ENCODE results near the gene FOXO3.
"Not testable (repeated sequence)": the region's sequence is repeated elsewhere in the genome, so short reads cannot be mapped to it uniquely, and the experiment has no call there.

Gene FOXO3

DNA sequence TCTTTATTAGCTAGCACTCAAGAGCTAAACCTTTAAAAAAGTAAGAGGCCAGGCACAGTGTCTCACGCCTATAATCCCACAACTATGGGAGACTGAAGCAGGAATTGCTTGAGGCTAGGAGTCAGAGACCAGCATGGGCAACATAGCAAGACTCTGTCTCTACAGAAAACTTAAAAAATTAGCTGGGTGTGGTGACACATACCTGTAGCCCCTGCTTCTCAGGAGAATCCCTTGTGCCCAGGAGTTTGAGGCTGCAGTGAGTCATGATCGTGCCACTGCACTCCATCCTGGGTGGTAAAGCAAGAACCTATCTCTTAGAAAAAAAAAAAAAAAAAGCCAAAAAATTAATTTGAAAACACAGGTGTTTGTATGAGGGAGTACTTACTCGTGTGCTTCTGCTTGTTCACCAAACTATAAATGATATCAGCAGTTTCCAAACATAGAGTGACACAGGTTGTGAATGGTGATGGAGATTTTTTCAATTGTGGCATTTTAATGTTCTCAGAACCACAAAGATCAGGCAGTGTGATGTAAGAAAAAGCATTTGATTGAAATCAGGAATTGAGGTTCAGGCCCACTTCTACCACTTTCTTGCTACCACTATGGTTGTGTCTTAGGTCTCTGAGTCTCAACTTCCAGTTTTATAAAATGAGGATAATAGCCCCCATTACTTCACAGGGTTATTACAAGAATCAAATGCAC, 104.9 kb downstream of the FOXO3 start:
- DNase-seq: no peak

DNA sequence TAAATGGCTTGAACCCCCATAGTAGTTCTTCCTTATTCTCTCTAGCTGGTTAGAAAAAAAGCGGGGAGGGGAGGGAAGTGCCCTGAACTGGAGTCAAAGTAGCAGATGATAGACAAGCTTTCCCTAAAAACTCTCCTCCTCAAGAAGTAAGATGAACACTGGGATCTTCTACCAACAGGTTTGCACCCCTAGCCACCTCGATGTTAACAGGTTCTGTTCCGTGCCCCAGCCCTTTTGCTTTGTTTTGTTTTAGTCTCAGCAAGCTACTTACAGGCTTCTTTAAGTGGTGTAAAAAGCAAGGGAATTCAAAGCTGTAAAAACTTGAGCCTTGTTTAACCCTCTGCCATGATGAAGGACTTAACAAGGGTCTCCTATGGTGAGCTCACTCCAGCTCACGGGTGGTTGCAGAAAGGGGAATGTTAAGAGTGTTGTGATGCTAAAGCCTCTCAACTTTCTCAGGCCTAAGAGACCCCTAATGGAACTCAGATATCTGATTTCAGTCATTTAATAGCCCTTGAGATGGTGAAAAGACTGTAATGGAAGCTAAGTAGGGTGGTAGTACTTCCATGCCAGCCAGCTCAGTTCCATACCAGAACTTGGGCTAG, 106.0 kb downstream of the FOXO3 start:
- peak; percentile 46 for DNase-seq

DNA sequence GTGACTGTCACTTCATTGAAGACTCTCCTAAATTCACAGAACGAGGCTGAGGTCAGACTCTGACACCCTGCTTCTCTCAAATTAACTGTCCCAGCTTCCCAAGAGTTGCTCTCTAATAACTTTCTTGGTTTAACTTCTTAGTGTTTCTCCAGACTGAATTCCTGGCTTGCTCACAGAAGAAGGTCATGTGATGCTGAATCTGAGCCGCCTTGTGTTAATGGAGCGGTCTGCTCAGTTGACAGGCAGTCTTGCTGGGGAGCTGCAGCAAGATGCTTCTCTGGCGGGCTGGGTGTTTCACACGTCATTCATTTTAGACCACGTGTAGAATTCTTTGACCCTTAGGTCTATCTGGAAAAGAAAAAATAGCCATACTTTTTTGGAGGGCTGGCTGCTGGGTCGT, 107.3 kb downstream of the FOXO3 start:
- no peak for DNase-seq

DNA sequence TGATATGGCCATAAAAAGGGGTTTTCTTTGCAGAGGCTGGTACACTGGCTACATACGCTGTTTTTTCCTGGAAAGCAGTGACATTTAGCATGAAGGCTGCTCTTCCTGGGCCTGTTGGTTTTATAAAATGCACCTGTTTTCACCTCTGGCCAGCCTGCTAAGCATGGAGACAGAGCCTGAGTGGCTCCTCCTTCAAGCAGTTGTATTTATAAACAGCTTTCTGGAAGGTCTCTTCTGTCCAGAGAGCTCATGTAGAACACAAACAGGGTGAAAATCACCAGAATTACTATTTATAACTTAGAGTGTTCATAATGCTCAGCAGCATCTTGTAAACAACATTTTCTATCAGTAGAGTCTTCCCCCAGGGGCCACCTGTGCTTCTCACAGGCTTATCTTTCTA, 109.0 kb downstream of the FOXO3 start:
- DNase-seq: no peak

DNA sequence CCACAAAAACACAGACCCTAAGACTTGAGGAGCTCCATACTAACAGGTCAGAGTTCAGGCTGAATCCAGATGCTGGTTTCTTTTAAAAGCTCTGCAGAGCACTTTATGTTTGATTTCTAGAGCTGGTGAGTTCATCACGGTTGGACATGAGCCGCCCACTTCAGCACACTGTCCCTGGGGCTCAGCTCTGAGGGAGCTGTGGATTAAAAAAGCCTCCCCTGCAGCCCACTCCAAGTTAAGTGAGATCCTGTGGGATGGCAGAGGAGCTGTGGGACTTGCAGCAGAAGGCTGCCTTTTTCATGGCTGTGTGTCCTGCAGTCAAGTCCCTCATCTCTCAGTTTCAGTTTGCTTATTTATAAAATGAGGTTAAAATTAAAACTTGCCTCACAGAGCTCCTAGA, 110.5 kb downstream of the FOXO3 start:
- no peak for DNase-seq

DNA sequence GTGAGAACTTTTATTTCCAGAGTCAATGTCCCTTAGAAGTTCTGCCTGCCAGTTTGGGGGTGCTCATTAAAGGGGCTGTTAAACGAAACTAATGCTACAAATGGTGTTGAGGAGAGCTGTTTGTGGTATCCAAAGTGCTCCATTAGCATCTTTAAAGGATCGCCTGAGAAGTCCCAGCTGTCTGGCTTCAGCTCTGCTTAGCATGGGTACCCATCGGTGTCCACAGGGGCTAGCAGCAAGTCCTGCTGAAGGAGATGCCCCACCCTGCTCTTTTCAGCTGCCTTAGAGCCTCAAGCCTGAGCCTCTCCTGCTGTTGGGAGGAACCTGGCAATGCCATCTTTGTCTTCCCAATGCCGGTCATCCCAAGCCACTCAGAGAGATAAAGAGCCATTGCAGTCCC, 111.1 kb downstream of the FOXO3 start:
- DNase-seq: no peak

DNA sequence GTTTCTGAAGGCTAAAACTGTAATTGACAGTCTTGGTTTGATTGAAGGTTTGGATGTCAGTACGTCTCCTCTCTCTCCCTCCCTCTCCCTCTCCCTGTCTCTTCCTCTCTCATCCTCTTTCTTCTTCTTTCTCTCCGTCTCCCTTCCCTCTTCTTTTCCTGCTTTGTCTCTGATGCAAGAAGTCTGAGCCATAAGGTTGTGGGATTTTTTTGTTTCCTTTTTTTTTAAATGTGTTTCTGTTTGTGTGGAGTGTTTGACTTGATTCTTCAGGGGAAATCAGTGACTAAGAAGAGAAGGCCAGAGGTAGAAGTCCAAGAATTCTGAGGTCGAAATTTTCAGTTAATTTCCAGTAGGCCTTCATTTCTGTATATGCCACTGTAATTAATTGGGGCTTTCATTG, 111.9 kb downstream of the FOXO3 start:
- DNase-seq: no peak

DNA sequence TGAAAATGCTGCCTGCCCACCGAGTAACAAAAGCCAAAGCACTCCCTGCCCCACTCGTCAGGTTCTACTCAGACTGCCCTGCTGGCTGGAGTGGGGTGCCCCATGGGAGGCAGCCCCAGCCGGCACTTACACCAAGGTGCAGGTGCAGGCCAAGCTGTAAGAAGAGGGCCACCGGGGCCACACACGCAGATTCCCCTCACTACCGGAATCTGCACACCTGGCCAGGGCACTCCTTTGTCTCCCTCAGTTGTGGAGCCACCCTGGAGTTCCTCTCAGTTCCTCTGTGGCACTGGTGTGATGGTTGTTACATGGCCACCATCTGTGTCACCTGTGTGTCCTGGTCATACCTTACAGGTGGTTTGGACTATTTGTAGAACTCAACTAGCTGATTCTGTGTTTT, 112.4 kb downstream of the FOXO3 start:
- DNase-seq: no peak

DNA sequence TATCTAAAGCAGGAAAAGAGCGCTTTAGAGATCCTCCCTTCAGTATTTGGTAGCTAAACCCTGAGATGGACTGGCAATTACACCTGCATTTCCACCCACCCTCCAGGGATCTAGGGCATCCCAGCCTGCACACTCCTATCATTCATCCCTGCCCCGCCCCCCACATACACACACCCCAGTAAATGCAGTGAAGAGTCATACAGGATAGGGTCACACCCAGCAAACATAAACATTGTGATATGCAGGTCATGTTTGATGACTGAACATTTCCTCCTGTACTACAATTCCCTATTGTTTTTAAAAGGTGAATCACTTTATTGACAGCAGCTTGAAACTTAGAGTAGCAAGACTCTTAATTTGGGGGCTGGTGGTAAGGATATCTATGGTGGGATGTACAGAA, 112.9 kb downstream of the FOXO3 start:
- no peak for DNase-seq

DNA sequence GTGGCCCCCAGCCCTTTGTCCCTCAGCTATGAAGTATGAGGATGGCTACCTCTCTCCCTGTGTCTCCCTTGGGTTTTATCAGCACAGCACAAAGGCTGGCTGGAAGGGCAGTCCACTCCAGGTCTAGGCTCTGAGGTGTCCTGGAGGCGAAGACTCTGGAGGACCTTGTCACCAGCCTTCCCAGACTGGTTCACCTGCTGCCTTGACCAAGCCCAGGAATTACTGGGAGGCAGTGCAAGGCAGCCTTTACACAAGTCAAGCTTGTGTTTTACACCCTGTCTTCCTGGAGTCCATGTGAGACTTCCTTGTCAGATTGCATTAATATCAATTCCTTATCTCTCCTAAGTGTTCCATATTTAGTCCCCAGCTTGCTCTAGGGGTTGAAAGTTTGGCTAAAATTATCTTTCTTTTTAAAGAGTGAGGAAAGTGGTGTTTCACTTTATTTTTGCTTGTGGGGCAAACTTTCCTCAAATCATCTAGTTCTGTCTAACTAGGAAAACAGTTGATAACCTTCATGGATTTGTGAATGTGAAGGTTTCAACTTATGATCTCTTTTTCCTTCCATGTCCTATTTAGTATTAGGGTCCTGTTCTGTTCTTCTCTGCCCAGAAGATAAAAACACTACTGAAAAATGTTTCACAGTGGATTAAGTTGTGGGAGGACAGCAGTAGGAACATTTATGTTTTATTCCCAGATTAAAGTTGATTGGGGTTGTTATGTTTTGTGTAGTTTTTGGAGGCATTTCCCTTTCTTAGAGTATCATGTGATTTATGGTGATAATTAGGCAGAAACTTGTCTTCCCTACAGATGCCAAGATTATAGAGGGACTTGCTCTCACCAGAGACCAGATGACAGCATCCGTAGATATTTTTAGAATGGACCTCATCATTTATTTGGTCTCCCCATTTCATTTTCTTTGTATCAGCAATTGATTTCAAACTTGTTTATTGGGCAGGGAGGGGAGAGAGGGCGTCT, 114.8 kb downstream of the FOXO3 start:
- no peak for DNase-seq

DNA sequence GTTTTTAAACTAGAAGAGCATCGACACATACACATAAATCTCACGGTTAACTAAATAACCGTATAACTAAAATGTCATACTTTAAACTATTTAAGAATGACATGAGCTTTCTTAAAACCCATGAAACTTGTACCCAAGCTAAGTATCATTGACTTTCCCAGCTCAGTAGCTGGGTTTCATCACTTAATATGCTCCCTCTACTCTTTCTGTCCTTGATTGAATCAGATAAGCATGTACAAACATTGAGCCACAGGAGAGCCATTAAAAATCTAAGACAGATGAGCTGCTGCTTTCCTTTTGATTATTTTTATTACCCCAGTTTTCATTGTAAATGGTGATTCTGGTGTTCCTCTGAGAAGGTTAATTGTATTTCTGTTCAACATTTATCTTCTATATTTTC, 115.8 kb downstream of the FOXO3 start:
- DNase-seq: no peak

DNA sequence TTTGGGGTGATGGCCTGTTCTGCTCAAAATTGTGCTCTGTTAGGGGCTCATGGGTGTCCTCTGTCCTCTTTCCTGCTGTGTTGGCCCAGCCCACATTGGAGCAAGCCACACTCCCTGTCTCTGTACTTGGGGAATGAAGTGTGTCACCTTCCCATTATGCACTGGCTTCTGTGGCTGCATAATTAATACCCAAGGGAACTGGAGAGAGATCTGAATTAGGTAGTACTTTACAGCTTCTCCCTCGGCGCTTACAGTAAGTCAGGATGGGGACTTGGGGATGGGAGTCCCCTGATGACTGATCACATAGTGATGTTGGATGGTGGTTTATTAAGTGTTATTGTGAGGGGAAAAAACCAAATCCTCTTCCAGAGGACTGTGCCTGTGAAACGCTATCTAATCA, 116.6 kb downstream of the FOXO3 start:
- DNase-seq: peak; percentile 64

DNA sequence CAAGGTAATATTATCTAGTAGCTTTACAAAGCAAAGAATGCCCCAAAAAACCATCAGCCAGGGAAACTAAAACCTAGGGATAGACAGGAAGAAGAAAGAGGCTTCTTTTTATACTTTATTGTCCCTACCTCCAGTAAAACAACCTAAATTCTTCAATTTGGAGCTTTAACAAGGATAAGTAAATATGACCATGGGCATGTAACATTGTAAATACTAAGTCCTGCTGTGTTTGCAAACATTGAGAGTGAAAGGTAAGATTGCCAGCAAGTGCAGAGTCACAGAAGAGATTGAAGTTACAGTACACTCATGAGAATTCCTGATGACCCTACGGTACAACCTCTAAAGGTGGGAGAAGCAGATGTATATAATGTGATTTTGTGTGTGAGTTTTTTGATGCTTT, 117.2 kb downstream of the FOXO3 start:
- DNase-seq: no peak

DNA sequence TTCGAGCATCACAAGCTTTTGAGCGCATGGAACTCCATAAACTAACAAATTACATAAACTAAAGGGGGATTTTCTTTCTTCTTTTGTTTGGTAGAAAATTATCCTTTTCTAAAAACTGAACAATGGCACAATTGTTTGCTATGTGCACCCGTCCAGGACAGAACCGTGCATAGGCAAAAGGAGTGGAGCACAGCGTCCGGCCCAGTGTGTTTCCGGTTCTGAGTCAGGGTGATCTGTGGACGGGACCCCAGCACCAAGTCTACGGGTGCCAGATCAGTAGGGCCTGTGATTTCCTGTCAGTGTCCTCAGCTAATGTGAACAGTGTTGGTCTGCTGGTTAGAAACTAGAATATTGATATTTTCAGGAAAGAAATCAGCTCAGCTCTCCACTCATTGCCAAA, 119.6 kb downstream of the FOXO3 start:
- DNase-seq: not testable (repeated sequence)

DNA sequence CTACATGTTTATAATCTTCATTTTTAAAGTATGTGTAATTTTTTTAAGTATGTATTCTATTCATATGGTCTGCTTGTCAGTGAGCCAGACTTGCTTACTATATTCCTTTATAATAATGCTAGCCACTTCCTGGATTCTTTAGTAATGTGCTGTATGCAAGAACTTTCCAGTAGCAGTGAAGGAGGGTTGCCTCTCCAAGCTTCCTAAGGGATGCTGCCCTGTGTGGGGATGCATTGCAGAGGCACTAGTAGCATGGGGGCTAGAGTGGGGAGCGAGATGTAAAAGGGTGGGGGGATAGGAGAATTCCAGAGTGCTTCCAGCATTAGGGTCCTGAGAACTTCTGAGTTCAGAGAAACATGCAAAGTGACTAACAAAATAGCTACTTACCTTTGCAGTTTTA, 121.0 kb downstream of the FOXO3 start:
- not testable (repeated sequence) for DNase-seq

DNA sequence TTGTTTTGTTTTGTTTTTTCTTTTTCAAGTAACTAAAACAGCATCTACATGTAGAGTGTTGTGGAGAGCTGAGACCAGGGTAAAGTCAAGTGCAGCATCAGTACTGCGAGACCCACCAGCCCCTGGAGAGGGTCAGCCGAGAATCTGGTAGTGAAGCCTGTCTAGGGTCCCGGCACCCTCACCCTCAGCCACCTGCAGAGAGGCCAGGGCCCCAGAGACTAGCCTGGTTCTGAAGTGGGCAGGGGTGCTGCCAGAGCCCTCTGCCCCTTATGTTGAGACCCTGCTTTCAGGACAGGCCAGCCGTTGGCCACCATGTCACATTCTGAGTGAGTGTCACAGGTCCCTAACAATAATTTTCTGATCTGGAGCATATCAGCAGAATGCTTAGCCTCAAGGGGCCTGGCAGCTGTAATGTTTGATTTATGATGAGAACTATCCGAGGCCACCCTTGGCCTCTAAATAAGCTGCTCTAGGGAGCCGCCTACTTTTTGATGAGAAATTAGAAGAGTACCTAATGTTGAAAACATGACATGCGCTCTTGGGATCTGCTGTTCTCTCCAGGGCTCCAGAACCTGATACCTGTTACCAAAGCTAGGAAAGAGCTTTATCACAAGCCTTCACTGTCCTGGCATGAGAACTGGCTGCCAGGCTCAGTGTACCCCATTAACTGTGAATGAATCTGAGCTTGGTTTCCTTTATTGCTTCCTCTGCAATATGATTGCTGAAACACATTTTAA, 121.8 kb downstream of the FOXO3 start:
- not testable (repeated sequence) for DNase-seq

DNA sequence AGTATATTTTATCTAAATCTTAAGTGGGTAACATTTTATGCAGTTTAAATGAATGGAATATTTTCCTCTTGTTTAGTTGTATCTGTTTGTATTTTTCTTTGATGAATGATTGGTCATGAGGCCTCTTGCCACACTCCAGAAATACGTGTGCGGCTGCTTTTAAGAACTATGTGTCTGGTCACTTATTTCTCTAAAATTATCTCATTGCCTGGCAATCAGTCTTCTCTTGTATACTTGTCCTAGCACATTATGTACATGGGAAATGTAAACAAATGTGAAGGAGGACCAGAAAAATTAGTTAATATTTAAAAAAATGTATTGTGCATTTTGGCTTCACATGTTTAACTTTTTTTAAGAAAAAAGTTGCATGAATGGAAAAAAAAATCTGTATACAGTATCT, 123.3 kb downstream of the FOXO3 start:
- DNase-seq: not testable (repeated sequence)

DNA sequence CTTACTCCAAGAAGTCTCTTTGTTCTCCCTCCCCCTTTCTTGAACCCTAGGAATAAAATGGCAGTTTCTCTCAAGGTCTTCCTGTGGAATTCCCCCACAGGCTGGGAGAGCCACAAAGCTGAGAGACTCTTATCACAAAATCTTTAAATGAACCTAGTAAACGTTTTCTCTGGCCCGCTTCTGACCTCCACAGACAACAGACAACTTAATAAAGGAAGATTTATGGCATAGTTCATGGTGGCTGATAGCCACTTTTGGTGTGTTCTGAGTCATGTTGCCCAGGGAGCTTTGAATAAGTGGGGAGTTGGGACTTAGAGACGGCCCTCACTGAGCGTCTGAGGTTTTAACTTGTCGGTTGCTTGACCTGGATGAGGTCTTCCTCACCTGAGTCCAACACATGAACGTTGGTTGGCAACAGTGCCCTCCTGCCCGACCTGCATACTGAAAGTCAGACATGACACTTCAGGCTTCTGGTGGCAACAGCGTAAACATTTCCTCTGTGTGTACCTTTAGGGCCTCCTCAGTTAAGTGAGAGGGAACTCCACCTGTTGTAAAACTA, 124.1 kb downstream of the FOXO3 start:
- DNase-seq: no peak

DNA sequence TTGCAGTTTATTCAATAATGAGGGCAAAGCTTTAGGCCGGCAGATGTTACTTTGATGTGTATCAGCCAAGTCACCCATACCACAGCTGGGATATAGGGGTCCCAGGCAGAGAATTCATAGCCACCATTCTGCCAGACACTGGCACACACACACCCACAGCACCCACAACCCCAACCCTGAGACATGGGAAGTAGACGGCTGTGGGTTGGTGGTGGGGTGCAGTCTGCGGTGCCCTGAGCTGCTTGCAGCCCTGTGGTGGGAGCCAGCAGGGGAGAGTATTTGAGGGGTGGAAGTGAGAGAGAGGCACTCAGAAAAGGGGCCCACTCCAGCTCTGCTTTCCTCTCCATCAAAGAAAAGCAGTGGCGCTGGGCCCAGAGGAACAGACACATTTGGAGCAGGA, 125.3 kb downstream of the FOXO3 start:
- DNase-seq: no peak

DNA sequence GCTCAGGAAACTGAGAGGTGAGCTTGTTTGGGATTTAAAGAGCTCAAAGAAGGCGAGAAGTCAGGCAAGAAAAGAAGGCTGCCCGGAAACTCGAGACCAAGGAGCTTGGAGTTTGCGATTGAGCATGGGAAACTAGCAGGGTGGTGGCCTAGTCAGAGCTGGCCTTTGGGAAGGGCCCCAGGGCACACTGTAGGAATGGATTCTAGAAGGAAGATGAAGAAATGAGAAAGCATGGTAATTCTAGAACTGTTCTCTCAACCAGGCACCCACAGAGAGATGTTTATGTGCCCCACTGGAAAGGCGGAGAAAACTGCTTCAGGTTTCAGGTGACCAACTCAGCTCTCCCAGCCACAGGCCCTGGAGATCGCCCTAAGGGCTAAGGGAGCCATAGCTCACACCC, 126.2 kb downstream of the FOXO3 start:
- DNase-seq: no peak

DNA sequence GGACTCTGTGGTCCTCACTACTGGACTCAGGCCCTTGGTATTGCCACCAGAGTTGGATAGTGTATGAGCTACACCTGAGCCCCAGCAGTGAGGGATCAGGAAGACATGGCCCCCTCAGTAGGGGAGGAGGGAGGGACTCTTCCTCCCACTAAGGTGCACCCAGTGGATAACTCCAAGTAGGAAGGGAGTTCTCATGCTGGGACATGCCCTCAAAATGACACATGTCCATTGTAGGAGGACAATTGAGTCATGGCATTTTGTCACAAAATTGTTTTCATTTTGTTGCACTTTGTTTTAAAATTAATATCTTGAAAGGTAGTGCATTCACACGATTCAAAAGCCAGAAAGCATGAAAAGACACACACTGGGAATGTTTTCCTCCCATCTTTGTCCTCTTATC, 127.2 kb downstream of the FOXO3 start:
- DNase-seq: no peak

DNA sequence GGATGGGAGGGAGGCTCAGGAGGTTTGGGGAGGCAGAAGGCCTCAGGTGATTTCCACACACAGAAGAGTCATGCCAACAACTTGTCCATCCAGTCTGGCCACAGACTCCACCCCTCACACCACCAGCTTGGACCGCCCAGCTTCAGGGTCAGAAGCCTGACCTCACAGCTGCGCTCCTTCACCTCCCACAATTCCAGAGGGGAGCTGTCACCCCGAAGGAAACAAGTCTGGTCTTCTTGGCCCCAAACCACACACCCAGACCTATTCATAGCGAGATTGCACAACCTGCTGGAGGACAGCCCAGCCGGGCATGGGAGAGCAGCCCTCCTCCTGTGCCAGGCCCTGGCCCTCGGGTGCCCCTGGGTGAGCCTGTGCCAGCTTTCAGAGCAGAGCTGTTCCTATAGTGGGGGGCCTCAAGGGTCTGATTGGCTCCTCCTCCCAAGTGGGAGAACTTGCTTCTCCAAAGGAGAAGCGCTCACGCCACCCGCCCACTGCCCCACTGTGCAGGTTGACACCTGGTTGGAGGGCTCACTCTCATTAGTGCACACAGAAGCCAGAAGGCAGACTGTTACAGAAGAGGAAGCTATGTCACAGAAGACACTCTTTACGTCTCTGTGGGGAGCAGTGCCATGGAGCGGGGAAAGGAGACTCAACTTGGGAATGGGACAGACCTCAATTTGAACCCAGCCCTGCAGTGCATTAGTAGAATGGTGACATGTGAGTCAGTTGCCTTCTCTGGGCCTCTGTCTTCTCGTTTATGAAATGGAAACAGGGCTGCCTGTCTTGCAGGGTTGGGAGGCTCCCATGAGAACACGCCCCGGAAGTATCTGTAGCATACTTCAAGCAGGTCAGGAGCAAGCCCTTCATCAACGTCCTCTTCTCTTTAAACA, 128.8 kb downstream of the FOXO3 start:
- no peak for DNase-seq
